SHP77 treated with DMSO at 0.1 percent for 48 hours (cell line): ENCODE results near the gene CRPPA.

Source experiments
- DNase-seq: peaks from one replicate; lab custom pipeline; 2025; lab: John Stamatoyannopoulos, UW

The CRPPA gene

GRCh38 chr7:16423761-16424160 is 2.4 kb upstream of the CRPPA start:
- no peak for DNase-seq

- peak; percentile 7 for DNase-seq
Measured at GRCh38 chr7:16422917-16423316, 1.6 kb upstream of the CRPPA start.

- no peak for DNase-seq
Measured at GRCh38 chr7:16422103-16422435, 731 bp upstream of the CRPPA start.

GRCh38 chr7:16420649-16421332 is 547 bp downstream of the CRPPA start:
- peak; percentile 92 for DNase-seq

GRCh38 chr7:16420329-16420648 is 1.0 kb downstream of the CRPPA start:
- no peak for DNase-seq

- no peak for DNase-seq
Measured at GRCh38 chr7:16419859-16420258, 1.5 kb downstream of the CRPPA start.

GRCh38 chr7:16419126-16419525 is 2.2 kb downstream of the CRPPA start:
- no peak for DNase-seq

GRCh38 chr7:16417906-16418305 is 3.4 kb downstream of the CRPPA start:
- DNase-seq: no peak

- no peak for DNase-seq
Measured at GRCh38 chr7:16416289-16417282, 4.8 kb downstream of the CRPPA start.

GRCh38 chr7:16412274-16413254 is 8.8 kb downstream of the CRPPA start:
- DNase-seq: no peak

- DNase-seq: no peak
Measured at GRCh38 chr7:16411391-16411790, 9.9 kb downstream of the CRPPA start.

GRCh38 chr7:16409777-16410176 is 11.6 kb downstream of the CRPPA start:
- DNase-seq: no peak

GRCh38 chr7:16404636-16405035 is 16.7 kb downstream of the CRPPA start:
- DNase-seq: no peak

- DNase-seq: no peak
Measured at GRCh38 chr7:16403475-16403874, 17.9 kb downstream of the CRPPA start.

GRCh38 chr7:16402940-16403339 is 18.4 kb downstream of the CRPPA start:
- DNase-seq: no peak

- no peak for DNase-seq
Measured at GRCh38 chr7:16402091-16402490, 19.2 kb downstream of the CRPPA start.

GRCh38 chr7:16400893-16401275 is 20.5 kb downstream of the CRPPA start:
- DNase-seq: no peak

GRCh38 chr7:16399916-16400892 is 21.1 kb downstream of the CRPPA start:
- DNase-seq: no peak

GRCh38 chr7:16399265-16399831 is 22.0 kb downstream of the CRPPA start:
- no peak for DNase-seq

GRCh38 chr7:16398146-16399017 is 23.0 kb downstream of the CRPPA start:
- DNase-seq: no peak
